ENCODE measurements around the gene IL9R. TPM values are rescaled to one million over a fixed set of nuclear protein-coding genes. Genes with fewer than 3 reads are reported as not detected.
"Not testable (repeated sequence)": the region's sequence is repeated elsewhere in the genome, so short reads cannot be mapped to it uniquely, and the experiment has no call there.

Gene IL9R
- total RNA-seq, 1 donor from 2014 or later = not detected

GRCh38 chrX:156002507-156002906 is 5.0 kb downstream of the IL9R start:
- H3K4me3 ChIP-seq (ENCODE audit: low read depth, low read length) = no peak overlapping the region
- TF ChIP-seq, protein P1, sequence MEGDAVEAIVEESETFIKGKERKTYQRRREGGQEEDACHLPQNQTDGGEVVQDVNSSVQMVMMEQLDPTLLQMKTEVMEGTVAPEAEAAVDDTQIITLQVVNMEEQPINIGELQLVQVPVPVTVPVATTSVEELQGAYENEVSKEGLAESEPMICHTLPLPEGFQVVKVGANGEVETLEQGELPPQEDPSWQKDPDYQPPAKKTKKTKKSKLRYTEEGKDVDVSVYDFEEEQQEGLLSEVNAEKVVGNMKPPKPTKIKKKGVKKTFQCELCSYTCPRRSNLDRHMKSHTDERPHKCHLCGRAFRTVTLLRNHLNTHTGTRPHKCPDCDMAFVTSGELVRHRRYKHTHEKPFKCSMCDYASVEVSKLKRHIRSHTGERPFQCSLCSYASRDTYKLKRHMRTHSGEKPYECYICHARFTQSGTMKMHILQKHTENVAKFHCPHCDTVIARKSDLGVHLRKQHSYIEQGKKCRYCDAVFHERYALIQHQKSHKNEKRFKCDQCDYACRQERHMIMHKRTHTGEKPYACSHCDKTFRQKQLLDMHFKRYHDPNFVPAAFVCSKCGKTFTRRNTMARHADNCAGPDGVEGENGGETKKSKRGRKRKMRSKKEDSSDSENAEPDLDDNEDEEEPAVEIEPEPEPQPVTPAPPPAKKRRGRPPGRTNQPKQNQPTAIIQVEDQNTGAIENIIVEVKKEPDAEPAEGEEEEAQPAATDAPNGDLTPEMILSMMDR (conservative IDR thresholded peaks at IDR 0.05; ENCODE audit: low read depth, low read length) = no peak
- DNase-seq (ENCODE audit: low read depth) = no peak

- DNase-seq (ENCODE audit: low read depth) = no peak
- no peak overlapping the region for H3K4me3 ChIP-seq (ENCODE audit: low read depth, low read length)
- TF ChIP-seq, protein P1 (conservative IDR thresholded peaks at IDR 0.05; ENCODE audit: low read depth, low read length) = no peak
These were observed 6.1 kb downstream of the IL9R start for GRCh38 chrX:156003486-156004185.

- H3K4me3 ChIP-seq (ENCODE audit: low read depth, low read length) = no peak overlapping the region
- DNase-seq (ENCODE audit: low read depth) = no peak
- TF ChIP-seq, protein P1 (conservative IDR thresholded peaks at IDR 0.05; ENCODE audit: low read depth, low read length) = no peak
These were observed 6.8 kb downstream of the IL9R start for GRCh38 chrX:156004256-156004655.

DNA sequence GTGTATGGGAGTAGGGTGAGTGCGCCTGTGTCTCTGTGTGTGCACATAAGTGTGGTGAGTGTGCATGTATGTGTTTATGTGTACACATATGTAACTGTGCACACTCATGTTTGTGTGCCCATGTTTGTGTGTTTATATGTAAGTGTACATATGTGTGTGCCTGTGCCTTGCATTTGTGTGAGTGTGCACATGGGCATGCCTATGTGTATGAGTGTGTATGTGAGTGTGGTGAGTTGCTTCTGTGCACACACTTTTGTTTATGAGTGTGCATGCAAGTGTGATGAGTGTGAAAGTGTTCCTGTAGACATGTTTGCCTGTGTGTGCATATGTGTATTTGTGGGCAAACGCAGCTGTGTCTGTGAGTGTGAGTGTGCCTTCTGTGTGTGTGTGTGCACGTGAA is 7.2 kb downstream of the IL9R start:
- no peak for DNase-seq (ENCODE audit: low read depth)
- TF ChIP-seq, protein P1 (conservative IDR thresholded peaks at IDR 0.05; ENCODE audit: low read depth, low read length) = no peak
- no peak overlapping the region for H3K4me3 ChIP-seq (ENCODE audit: low read depth, low read length)

DNA sequence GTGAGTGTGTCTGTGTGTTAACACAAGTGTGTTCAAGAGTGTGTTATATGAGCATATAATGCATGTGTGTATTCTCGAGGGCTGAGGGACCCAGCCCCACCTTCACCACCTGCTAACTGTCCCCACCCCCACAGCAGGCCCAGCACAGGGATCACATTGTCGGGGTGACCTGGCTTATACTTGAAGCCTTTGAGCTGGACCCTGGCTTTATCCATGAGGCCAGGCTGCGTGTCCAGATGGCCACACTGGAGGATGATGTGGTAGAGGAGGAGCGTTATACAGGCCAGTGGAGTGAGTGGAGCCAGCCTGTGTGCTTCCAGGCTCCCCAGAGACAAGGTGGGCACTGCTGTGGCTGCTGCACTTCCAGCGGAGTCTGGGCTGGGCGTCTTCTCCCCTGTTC is 7.6 kb downstream of the IL9R start:
- no peak for DNase-seq (ENCODE audit: low read depth)
- H3K4me3 ChIP-seq (ENCODE audit: low read depth, low read length) = no peak overlapping the region
- TF ChIP-seq, protein P1 (conservative IDR thresholded peaks at IDR 0.05; ENCODE audit: low read depth, low read length) = no peak

DNA sequence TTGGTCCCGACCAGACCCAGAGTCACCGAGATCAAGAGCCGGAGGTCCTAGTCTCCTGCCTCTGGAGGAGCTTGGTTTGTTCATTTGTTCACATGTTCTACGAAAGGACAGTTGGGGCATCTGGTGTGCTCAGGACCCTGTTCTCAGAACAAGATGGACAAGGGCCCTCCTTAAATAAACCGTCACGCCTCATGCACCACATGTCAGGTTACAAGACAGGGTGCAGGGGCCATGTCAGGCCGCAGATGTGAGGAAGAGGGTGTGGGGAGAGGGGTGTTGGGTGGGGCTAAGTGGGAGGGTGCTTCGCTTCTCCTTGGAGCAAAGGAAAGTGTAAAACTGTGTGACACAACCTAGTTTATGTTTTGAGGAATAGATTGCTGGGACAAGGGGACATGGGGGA is 9.0 kb downstream of the IL9R start:
- H3K4me3 ChIP-seq (ENCODE audit: low read depth, low read length); DNase-seq (ENCODE audit: low read depth): not testable (repeated sequence)

DNA sequence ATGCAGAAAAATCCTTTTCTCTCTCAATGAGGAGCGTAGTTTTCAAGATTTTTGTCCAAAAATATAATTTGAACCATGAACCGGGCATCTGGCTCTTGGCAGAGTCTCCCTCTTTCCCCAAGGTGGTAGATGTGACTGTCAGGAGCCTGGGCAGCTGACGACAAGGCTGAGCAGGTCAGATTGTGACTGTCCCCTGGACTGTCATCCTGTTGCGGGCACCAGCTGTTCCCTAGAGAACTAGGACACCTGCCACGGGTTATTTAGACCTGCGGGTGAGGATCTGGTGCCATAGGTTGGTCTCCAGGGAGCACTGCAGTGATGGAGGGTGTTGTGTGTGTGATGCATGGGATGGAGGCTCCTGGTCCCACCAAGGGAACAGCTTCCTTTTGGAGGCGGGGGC is 10.9 kb downstream of the IL9R start:
- not testable (repeated sequence) for H3K4me3 ChIP-seq (ENCODE audit: low read depth, low read length); DNase-seq (ENCODE audit: low read depth)

GRCh38 chrX:156008915-156009314 is 11.4 kb downstream of the IL9R start:
- no peak for DNase-seq (ENCODE audit: low read depth)
- no peak overlapping the region for H3K4me3 ChIP-seq (ENCODE audit: low read depth, low read length)
- TF ChIP-seq, protein P1 (conservative IDR thresholded peaks at IDR 0.05; ENCODE audit: low read depth, low read length) = no peak

GRCh38 chrX:156009691-156010090 is 12.2 kb downstream of the IL9R start:
- not testable (repeated sequence) for DNase-seq (ENCODE audit: low read depth); H3K4me3 ChIP-seq (ENCODE audit: low read depth, low read length)

GRCh38 chrX:156013286-156013953 is 15.9 kb downstream of the IL9R start:
- H3K4me3 ChIP-seq (ENCODE audit: low read depth, low read length); DNase-seq (ENCODE audit: low read depth): not testable (repeated sequence)

DNA sequence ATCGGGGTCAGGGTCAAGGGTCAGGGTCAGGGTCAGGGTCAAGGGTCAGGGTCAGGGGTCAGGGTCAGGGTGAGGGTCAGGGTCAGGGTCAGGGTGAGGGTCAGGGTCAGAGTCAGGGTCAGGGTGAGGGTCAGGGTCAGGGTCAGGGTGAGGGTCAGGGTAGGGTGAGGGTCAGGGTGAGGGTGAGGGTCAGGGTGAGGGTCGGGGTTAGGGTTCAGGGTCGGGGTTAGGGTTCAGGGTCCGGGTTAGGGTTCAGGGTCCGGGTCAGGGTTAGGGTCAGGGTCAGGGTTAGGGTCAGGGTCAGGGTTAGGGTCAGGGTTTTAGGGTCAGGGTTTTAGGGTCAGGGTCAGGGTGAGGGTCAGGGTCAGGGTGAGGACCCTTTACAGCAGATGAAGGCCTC is 22.4 kb downstream of the IL9R start:
- H3K4me3 ChIP-seq (ENCODE audit: low read depth, low read length); DNase-seq (ENCODE audit: low read depth): not testable (repeated sequence)

DNA sequence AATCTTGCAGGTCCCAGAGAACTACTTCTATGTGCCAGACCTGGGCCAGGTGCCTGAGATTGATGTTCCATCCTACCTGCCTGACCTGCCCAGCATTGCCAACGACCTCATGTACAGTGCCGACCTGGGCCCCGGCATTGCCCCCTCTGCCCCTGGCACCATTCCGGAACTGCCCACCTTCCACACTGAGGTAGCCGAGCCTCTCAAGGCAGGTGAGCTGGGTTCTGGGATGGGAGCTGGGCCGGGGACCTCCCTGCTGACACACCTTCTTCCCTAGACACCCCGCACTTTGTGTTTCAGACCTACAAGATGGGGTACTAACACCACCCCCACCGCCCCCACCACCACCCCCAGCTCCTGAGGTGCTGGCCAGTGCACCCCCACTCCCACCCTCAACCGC is 25.5 kb downstream of the IL9R start:
- not testable (repeated sequence) for DNase-seq (ENCODE audit: low read depth); H3K4me3 ChIP-seq (ENCODE audit: low read depth, low read length)

Measured in epithelial cell of proximal tubule (primary cell).